Retina (tissue), 1 donor: ENCODE results near the gene HOXD9.

Experiments used
- DNase-seq: peaks from one replicate; pipeline ENCODE4 v3.0.0-alpha.2; 2016

HOXD9 gene

GRCh38 chr2:176140513-176141317, 18.2 kb downstream of the HOXD9 start:
- peak; percentile 94 for DNase-seq

GRCh38 chr2:176142281-176142680, 19.8 kb downstream of the HOXD9 start:
- DNase-seq, result no peak

- DNase-seq, result no peak
These were observed 22.8 kb downstream of the HOXD9 start for GRCh38 chr2:176145085-176145969.

- no peak for DNase-seq
These were observed 23.6 kb downstream of the HOXD9 start for GRCh38 chr2:176146101-176146500.

GRCh38 chr2:176146645-176147044, 24.1 kb downstream of the HOXD9 start:
- no peak for DNase-seq

GRCh38 chr2:176147210-176147799, 24.8 kb downstream of the HOXD9 start:
- no peak for DNase-seq

- DNase-seq, result peak; percentile 43
These were observed 25.4 kb downstream of the HOXD9 start for GRCh38 chr2:176147800-176148496.

- DNase-seq, result peak; percentile 53
These were observed 26.4 kb downstream of the HOXD9 start for GRCh38 chr2:176148751-176149421.

- DNase-seq, result peak; percentile 65
These were observed 27.0 kb downstream of the HOXD9 start for GRCh38 chr2:176149481-176149938.

GRCh38 chr2:176149939-176150583, 27.5 kb downstream of the HOXD9 start:
- peak; percentile 51 for DNase-seq

- no peak for DNase-seq
These were observed 28.3 kb downstream of the HOXD9 start for GRCh38 chr2:176150584-176151441.

GRCh38 chr2:176151442-176152287, 29.1 kb downstream of the HOXD9 start, which contains the start of gene HOXD4:
HOXD4 (plus strand) TSS chr2:176151550; CDS start chr2:176151634, 84 bp downstream.
- DNase-seq, result peak; percentile 56

GRCh38 chr2:176152350-176153181, 30.0 kb downstream of the HOXD9 start:
- DNase-seq, result peak; percentile 33

GRCh38 chr2:176154576-176155252, 32.2 kb downstream of the HOXD9 start:
- no peak for DNase-seq

GRCh38 chr2:176155356-176156044, 33.0 kb downstream of the HOXD9 start:
- no peak for DNase-seq

GRCh38 chr2:176156301-176156806, 33.8 kb downstream of the HOXD9 start:
- no peak for DNase-seq
